ENCODE results near the gene PSD4. TPM values are rescaled to one million over a fixed set of nuclear protein-coding genes. Genes with fewer than 3 reads are reported as not detected.

The PSD4 gene
- total and polyA plus RNA-seq, 2 of the 8 experiments (the other 6 are each of a cell fraction or from before 2014, with no cell fraction given), result 0.53 to 1.2 TPM

DNA sequence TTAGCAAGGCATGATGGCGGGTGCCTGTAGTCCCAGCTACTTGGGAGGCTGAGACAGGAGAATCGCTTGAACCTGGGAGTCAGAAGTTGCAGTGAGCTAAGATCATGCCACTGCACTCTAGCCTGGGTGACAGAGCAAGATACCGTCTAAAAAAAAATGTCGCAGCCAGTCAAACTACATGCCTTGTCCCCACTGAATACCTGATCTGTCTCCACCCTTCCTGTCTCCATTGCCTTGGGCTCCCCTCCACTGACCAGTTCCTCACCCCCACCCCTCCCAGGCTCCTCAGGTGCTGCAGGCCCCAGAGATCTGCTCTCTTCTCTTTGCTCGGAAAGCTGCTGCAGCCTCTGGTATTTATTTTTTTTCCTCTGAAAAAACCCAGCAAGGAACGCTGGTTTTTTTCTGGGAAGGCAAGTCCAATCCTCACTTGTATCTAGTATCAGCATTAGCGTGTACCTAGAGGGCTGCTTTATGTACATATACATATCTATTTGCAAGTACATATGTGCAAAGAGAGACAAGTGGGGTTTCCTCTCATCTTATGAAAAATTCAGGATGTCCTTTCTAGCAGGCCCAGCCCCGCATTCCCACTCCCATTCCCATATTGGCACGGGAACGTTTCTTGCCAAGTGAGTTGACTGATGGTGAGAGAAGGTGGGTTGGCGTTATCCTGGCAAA lies 4.4 kb downstream of the PSD4 start:
- no peak overlapping the region for H3K4me2 ChIP-seq (ENCODE audit: insufficient read depth in 1 of 2, low read depth in 2 of 2, low read length in 2 of 2)
- H2BK12ac ChIP-seq (ENCODE audit: low read depth, low read length), result no peak overlapping the region
- no peak overlapping the region for H2BK20ac ChIP-seq (ENCODE audit: low read length)
- no peak overlapping the region for H3K27ac ChIP-seq (ENCODE audit: low read depth, low read length)
- FAIRE-seq, result no peak
- no peak overlapping the region for H4K91ac ChIP-seq (replicated peaks; ENCODE audit: insufficient read length, low read length)
- POLR2A ChIA-PET (ENCODE audit: partially characterized antibody), result no interaction called here
- no peak overlapping the region for H4K5ac ChIP-seq (ENCODE audit: insufficient read length, low read depth, low read length)
- no peak overlapping the region for H2BK15ac ChIP-seq (ENCODE audit: low read length)
- no peak overlapping the region for H3K4ac ChIP-seq (replicated peaks; ENCODE audit: insufficient read length, low read depth, low read length)
- no peak for DNase-seq (ENCODE audit: low read depth in 1 of 2, low spot score in 2 of 2)
- CTCF ChIA-PET (ENCODE audit: partially characterized antibody), result interaction anchor here (1.3 to 3.9 kb wide), 2 partner anchors 26 to 40 kb away, joined by 4 to 34 read pairs; no protein-coding TSS in a partner anchor
- H2AK5ac ChIP-seq (ENCODE audit: low read depth, low read length), result no peak overlapping the region
- 83% methylated on average over 11 of the region's 11 CpGs; no CpG with 5 or more reads in 1 of the 2 experiments for WGBS, 2 experiments (ENCODE audit: extremely low coverage in 1 of 2, insufficient coverage in 1 of 2, insufficient read length in 1 of 2, insufficient replicate concordance in 2 of 2, low coverage in 1 of 2, low lambda C conversion rate in 2 of 2, missing lambda C conversion rate in 1 of 2)
- H3K36me3 ChIP-seq (ENCODE audit: control insufficient read depth in 2 of 4, insufficient read depth in 4 of 4, low read length in 3 of 4), result no peaks in the 10 kb centered on the region
- no peaks in the 10 kb centered on the region for H3K79me2 ChIP-seq (ENCODE audit: control insufficient read depth in 1 of 2, insufficient read depth in 2 of 2, low read length in 2 of 2)
- H2BK5ac ChIP-seq (ENCODE audit: low read depth, low read length), result no peak overlapping the region
- no peak overlapping the region for H4K8ac ChIP-seq (ENCODE audit: extremely low read depth, insufficient read depth, low read length)
- H3K23ac ChIP-seq (ENCODE audit: insufficient read length), result no peak overlapping the region
- H4K20me1 ChIP-seq (replicated peaks in 1 of 2; ENCODE audit: control insufficient read depth in 1 of 2, insufficient read depth in 2 of 2, low read length in 2 of 2), result no peaks in the 10 kb centered on the region
- no peaks in the 10 kb centered on the region for H3K27me3 ChIP-seq (replicated peaks in 1 of 4; ENCODE audit: control insufficient read depth in 3 of 4, extremely low read depth in 1 of 4, insufficient read depth in 3 of 4, low read length in 3 of 4)
- H3K18ac ChIP-seq (ENCODE audit: extremely low read depth, low read length), result no peak overlapping the region
- no peak overlapping the region for H2BK120ac ChIP-seq (replicated peaks; ENCODE audit: low read depth, low read length)
- peaks cover 0 to 8% (median 2%) of the 10 kb centered on the region in 4 experiments; a peak in 4 of 7 replicates for H3K4me1 ChIP-seq (replicated peaks in 1 of 4; ENCODE audit: control insufficient read depth in 3 of 4, insufficient read depth in 4 of 4, low read length in 3 of 4)
- H3K23me2 ChIP-seq (ENCODE audit: low read depth, low read length), result 0 out of 2 replicates have a peak, but pooled peaks cover 2% of the 10 kb centered on the region
- no peak overlapping the region for H3K4me3 ChIP-seq (ENCODE audit: extremely low read depth in 1 of 4, insufficient read depth in 2 of 4, low read depth in 3 of 4, low read length in 4 of 4)
- no peaks in the 10 kb centered on the region for H3K9me3 ChIP-seq (ENCODE audit: insufficient read depth in 2 of 2, low read depth in 1 of 2, low read length in 1 of 2)
- no peak overlapping the region for H2AFZ ChIP-seq (ENCODE audit: low read length)
- H3K14ac ChIP-seq (ENCODE audit: insufficient read length), result no peak overlapping the region
- no peak overlapping the region for H3K56ac ChIP-seq (replicated peaks; ENCODE audit: insufficient read length, low read depth, low read length)
- H3K79me1 ChIP-seq (ENCODE audit: low read depth, low read length), result no peaks in the 10 kb centered on the region
- H3K9ac ChIP-seq (replicated peaks in 1 of 4; ENCODE audit: extremely low read depth in 1 of 4, low read depth in 3 of 4, low read length in 3 of 4), result no peak overlapping the region
- TF ChIP-seq POLR2A (IDR thresholded peaks at IDR 0.05; ENCODE audit: control extremely low read depth in 1 of 2, low read depth in 2 of 2, low read length in 2 of 2) (no peak), CBX5 (IDR thresholded peaks at IDR 0.05; ENCODE audit: low read depth, low read length) (no peak), MAFK (IDR thresholded peaks at IDR 0.05; ENCODE audit: low read depth, low read length) (no peak), TCF12 (IDR thresholded peaks at IDR 0.05; ENCODE audit: low read depth, low read length) (no peak), HDAC2 (IDR thresholded peaks at IDR 0.05; ENCODE audit: borderline replicate concordance in 1 of 2, low read depth in 2 of 2, low read length in 2 of 2) (no peak), EP300 (IDR thresholded peaks at IDR 0.05; ENCODE audit: borderline replicate concordance in 1 of 2, low read depth in 2 of 2, low read length in 2 of 2) (no peak), CTBP2 (IDR thresholded peaks at IDR 0.05; ENCODE audit: borderline replicate concordance, insufficient read depth, insufficient read length, low read length) (no peak), BACH1 (IDR thresholded peaks at IDR 0.05; ENCODE audit: low read length) (no peak)
- TF ChIP-seq, protein P1, sequence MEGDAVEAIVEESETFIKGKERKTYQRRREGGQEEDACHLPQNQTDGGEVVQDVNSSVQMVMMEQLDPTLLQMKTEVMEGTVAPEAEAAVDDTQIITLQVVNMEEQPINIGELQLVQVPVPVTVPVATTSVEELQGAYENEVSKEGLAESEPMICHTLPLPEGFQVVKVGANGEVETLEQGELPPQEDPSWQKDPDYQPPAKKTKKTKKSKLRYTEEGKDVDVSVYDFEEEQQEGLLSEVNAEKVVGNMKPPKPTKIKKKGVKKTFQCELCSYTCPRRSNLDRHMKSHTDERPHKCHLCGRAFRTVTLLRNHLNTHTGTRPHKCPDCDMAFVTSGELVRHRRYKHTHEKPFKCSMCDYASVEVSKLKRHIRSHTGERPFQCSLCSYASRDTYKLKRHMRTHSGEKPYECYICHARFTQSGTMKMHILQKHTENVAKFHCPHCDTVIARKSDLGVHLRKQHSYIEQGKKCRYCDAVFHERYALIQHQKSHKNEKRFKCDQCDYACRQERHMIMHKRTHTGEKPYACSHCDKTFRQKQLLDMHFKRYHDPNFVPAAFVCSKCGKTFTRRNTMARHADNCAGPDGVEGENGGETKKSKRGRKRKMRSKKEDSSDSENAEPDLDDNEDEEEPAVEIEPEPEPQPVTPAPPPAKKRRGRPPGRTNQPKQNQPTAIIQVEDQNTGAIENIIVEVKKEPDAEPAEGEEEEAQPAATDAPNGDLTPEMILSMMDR (IDR thresholded peaks at IDR 0.05; ENCODE audit: control extremely low read depth in 1 of 3, insufficient read depth in 1 of 3, low read depth in 1 of 3, low read length in 3 of 3), result no peak
